ENCODE results near the gene ASIC2.

GRCh38 chr17:33240362-33240761 lies 52.7 kb downstream of the ASIC2 start:
- TF ChIP-seq CTCF (IDR thresholded peaks at IDR 0.05; ENCODE audit: extremely low read depth in 1 of 2, insufficient read depth in 1 of 2, low read depth in 1 of 2, low read length in 2 of 2) (no peak), EZH2 (IDR thresholded peaks at IDR 0.05; ENCODE audit: borderline replicate concordance, low read depth, low read length, severe bottlenecking) (no peak)

Measured in endothelial cell of umbilical vein (primary cell).